Mononuclear cell (primary cell): Measurements from ENCODE around the gene TSPYL2. TPM values are rescaled to one million over a fixed set of nuclear protein-coding genes. Genes with fewer than 3 reads are reported as not detected.

Source experiments
- H3K27me3 ChIP-seq: 2 replicates; pipeline ENCODE4 v1.6.0; 2011; ENCODE audit warnings: low read length, control low read depth; ENCODE audit not compliant: insufficient read depth
- H3K4me1 ChIP-seq: 2 replicates; pipeline ENCODE4 v1.5.1; 2011; ENCODE audit warnings: mild to moderate bottlenecking, low read length, control low read depth; ENCODE audit not compliant: insufficient read depth
- H3K4me3 ChIP-seq: 2 replicates; pipeline ENCODE4 v1.5.1; 2011; ENCODE audit warnings: mild to moderate bottlenecking, low read length, moderate library complexity
- H3K9me3 ChIP-seq: 2 replicates; pipeline ENCODE4 v1.5.1; 2011; ENCODE audit warnings: low read depth, mild to moderate bottlenecking, control low read depth, low read length
- total RNA-seq: library from RNA; depleted of rRNA; stranded (reverse); fragments of >200 nt; gene quantifications from one replicate; pipeline ENCODE4 v1.2.3, GENCODE V29; 2012

Gene TSPYL2
- total RNA-seq, 1 donor, result 93.8 TPM

- H3K4me3 ChIP-seq, result peak overlapping the region; percentile 16
- H3K9me3 ChIP-seq, result no peaks in the 10 kb centered on the region
- H3K4me1 ChIP-seq, result peaks cover 16% of the 10 kb centered on the region
- no peaks in the 10 kb centered on the region for H3K27me3 ChIP-seq
These were observed 6.2 kb downstream of the TSPYL2 start for GRCh38 chrX:53088136-53088974.

DNA sequence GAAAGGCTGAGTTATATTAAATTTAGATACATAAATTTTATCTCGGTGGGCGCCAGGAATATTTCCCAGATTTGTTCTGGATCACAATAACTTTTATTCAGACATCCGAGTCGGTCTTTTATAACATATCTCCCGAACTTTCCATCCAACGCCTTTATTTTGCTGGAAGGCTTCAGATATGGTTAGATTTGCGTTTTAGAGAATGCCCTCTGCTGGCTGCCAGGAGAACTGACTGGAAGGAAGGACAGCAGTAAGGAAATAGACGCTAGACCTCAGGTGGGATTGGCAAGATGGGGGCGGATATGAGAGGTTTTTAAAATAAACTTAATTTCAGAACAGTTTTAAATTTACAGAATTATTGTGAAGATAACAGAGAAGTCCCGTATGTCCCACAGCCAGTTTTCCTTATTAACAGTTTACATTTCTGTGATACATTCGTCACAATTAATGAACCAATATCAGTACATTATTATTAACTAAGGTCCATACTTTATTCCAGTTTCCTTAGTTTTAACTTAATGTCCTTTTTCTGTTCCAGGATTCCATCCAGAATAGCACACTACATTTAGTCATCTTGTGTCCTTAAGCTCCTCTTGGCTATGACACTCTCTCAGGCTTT lies 7.2 kb downstream of the TSPYL2 start:
- peaks cover 14% of the 10 kb centered on the region for H3K4me1 ChIP-seq
- no peaks in the 10 kb centered on the region for H3K27me3 ChIP-seq
- no peaks in the 10 kb centered on the region for H3K9me3 ChIP-seq
- H3K4me3 ChIP-seq, result peak overlapping the region; percentile 16

DNA sequence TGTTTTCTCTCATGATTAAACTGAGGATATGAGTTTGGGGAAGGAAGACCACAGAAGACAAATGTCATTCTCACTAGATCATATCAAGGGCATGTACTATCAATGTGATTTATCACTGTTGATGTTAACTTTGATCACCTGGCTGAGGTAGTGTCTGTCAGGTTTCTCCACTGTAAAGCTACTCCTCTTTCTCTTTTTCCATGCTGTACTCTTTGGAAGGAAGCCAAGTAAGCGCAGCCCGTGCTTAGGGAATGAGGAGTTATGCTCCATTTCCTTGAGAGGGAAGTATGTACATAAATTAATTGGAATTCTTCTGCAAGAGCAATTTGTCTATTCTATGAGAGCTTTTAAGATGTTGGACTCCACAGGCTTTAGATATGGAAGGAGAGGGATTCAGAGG lies 7.8 kb downstream of the TSPYL2 start:
- Histone ChIP-seq H3K4me1 (peaks cover 19% of the 10 kb centered on the region), H3K27me3 (no peaks in the 10 kb centered on the region), H3K4me3 (no peak overlapping the region), H3K9me3 (no peaks in the 10 kb centered on the region)

DNA sequence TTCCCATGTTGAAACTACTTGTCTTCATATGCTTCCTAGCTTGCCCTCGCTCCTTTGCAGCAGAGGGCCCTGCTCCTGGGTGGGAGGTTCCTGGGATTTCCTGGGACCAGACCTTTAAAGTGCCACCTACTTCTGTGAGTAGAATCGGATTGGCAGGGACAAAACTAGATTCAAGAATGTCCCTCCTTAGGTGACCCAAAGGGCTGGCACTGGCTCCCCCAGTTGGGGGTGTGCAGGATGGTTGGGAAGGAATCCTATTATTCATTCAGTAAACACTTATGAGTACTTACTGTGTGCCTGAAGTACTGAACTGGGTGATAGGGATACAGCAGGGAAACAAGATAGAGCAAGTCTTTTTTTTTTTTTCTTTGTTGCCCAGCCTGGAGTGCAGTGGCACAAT lies 9.2 kb downstream of the TSPYL2 start:
- no peaks in the 10 kb centered on the region for H3K9me3 ChIP-seq
- H3K4me1 ChIP-seq, result peaks cover 20% of the 10 kb centered on the region
- H3K4me3 ChIP-seq, result no peak overlapping the region
- no peaks in the 10 kb centered on the region for H3K27me3 ChIP-seq

DNA sequence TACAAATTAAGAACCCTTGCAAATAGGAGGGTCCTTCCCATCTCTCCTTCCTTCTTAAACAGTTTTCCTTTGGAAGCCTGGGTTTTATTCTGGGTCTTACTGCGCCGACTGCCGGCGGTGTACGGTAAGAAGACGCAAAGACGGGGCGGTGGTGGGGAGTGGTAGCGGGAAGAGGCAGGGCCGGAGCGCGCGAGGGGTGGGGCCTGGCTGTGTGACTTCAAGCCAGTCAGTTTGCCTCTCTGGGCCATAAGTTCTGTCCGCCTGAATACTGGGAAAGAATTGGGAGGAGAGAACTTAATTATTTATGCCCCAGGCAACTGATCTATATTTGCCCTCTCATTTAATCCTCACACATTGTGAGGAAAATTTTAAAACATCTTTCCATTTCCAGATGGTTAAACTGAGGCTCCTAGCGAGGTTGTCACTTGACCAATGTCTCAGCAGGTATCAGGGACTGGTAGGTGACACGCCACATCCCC lies 11.0 kb downstream of the TSPYL2 start:
- Histone ChIP-seq H3K27me3 (no peaks in the 10 kb centered on the region), H3K4me1 (peaks cover 18% of the 10 kb centered on the region), H3K4me3 (peak overlapping the region; percentile 54), H3K9me3 (no peaks in the 10 kb centered on the region)

GRCh38 chrX:53093748-53094581 lies 11.8 kb downstream of the TSPYL2 start, which contains the start of gene KANTR:
TSS of gene KANTR (plus strand) at chrX:53094142. CDS start at chrX:53124273, 30,131 bp downstream.
- Histone ChIP-seq H3K4me3 (peak within 1 kb of the TSS; percentile 54), H3K4me1 (peaks cover 10% of the 10 kb centered on the region), H3K9me3 (no peaks in the 10 kb centered on the region), H3K27me3 (no peaks in the 10 kb centered on the region)

GRCh38 chrX:53094582-53094905 lies 12.4 kb downstream of the TSPYL2 start:
- peaks cover 9% of the 10 kb centered on the region for H3K4me1 ChIP-seq
- no peaks in the 10 kb centered on the region for H3K27me3 ChIP-seq
- peak overlapping the region; percentile 54 for H3K4me3 ChIP-seq
- no peaks in the 10 kb centered on the region for H3K9me3 ChIP-seq

GRCh38 chrX:53095796-53096195 lies 13.6 kb downstream of the TSPYL2 start:
- Histone ChIP-seq H3K27me3 (no peaks in the 10 kb centered on the region), H3K4me3 (no peak overlapping the region), H3K4me1 (peaks cover 9% of the 10 kb centered on the region), H3K9me3 (no peaks in the 10 kb centered on the region)

DNA sequence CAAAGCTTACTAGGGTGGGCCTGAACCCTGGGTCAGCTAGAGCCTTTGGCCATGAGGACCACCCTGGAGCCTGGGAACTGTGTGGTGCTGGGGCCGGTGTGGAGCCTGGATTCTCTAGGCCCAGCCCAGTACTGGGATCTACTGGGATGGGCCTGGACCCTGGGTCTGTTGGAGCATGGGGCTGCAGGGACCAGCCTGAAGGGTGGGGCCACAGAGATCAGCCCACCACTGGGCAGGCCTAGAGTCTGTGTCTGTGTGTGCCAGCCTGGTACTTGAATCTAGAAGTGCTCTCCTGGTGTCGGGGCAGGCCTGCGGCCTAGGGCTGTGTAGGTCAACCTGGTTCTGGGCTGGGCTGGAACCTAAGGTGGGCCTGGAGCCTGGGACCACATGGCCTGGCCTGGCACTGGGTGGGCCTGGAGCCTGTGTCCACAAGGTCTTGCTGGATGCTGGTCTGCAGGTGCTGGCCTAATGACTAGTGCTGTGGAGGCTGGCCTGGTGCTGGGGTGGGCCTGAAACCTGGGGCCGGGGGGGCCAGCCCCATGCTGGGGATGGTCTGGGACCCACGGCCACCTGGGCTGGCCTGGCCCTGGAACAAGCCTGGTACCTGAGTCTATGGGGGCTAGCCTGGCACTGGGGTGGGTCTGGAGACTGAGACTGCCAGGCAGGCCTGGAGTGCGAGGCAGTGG lies 32.8 kb downstream of the TSPYL2 start:
- no peaks in the 10 kb centered on the region for H3K27me3 ChIP-seq
- no peaks in the 10 kb centered on the region for H3K4me1 ChIP-seq
- no peak overlapping the region for H3K4me3 ChIP-seq
- no peaks in the 10 kb centered on the region for H3K9me3 ChIP-seq

- no peaks in the 10 kb centered on the region for H3K4me1 ChIP-seq
- H3K27me3 ChIP-seq, result no peaks in the 10 kb centered on the region
- no peak overlapping the region for H3K4me3 ChIP-seq
- H3K9me3 ChIP-seq, result no peaks in the 10 kb centered on the region
These were observed 33.3 kb downstream of the TSPYL2 start for GRCh38 chrX:53115550-53115874.

GRCh38 chrX:53116101-53116500 lies 33.9 kb downstream of the TSPYL2 start:
- H3K4me3 ChIP-seq, result no peak overlapping the region
- H3K27me3 ChIP-seq, result no peaks in the 10 kb centered on the region
- H3K4me1 ChIP-seq, result no peaks in the 10 kb centered on the region
- H3K9me3 ChIP-seq, result no peaks in the 10 kb centered on the region

- Histone ChIP-seq H3K9me3 (no peaks in the 10 kb centered on the region), H3K4me1 (no peaks in the 10 kb centered on the region), H3K27me3 (no peaks in the 10 kb centered on the region), H3K4me3 (no peak overlapping the region)
These were observed 39.8 kb downstream of the TSPYL2 start for GRCh38 chrX:53122013-53122412.

GRCh38 chrX:53125506-53125905 lies 43.3 kb downstream of the TSPYL2 start:
- Histone ChIP-seq H3K4me1 (no peaks in the 10 kb centered on the region), H3K9me3 (no peaks in the 10 kb centered on the region), H3K4me3 (no peak overlapping the region), H3K27me3 (no peaks in the 10 kb centered on the region)

GRCh38 chrX:53126377-53126776 lies 44.2 kb downstream of the TSPYL2 start:
- Histone ChIP-seq H3K4me1 (no peaks in the 10 kb centered on the region), H3K27me3 (no peaks in the 10 kb centered on the region), H3K9me3 (no peaks in the 10 kb centered on the region), H3K4me3 (no peak overlapping the region)
